ENCODE results near the gene MIDN.
"Not testable (repeated sequence)": the region's sequence is repeated elsewhere in the genome, so short reads cannot be mapped to it uniquely, and the experiment has no call there.

MIDN gene

GRCh38 chr19:1248139-1248785 is at the start of gene MIDN:
TSS of gene MIDN (plus strand) at chr19:1248583. CDS start at chr19:1250297, 1,714 bp downstream.
- TF ChIP-seq CTCF (conservative IDR thresholded peaks at IDR 0.05; ENCODE audit: low read length): peak; percentile 37
- H3K4me3 ChIP-seq (ENCODE audit: low read length): peak within 1 kb of the TSS; percentile 74
- peak; percentile 91 for DNase-seq (ENCODE audit: low read depth)

GRCh38 chr19:1199531-1199930 is 48.9 kb upstream of the MIDN start:
- TF ChIP-seq CTCF (conservative IDR thresholded peaks at IDR 0.05; ENCODE audit: low read length): no peak
- H3K4me3 ChIP-seq (ENCODE audit: low read length): no peak overlapping the region
- DNase-seq (ENCODE audit: low read depth): no peak

- not testable (repeated sequence) for H3K4me3 ChIP-seq (ENCODE audit: low read length); DNase-seq (ENCODE audit: low read depth)
Measured at GRCh38 chr19:1200614-1201013, 47.8 kb upstream of the MIDN start.

DNA sequence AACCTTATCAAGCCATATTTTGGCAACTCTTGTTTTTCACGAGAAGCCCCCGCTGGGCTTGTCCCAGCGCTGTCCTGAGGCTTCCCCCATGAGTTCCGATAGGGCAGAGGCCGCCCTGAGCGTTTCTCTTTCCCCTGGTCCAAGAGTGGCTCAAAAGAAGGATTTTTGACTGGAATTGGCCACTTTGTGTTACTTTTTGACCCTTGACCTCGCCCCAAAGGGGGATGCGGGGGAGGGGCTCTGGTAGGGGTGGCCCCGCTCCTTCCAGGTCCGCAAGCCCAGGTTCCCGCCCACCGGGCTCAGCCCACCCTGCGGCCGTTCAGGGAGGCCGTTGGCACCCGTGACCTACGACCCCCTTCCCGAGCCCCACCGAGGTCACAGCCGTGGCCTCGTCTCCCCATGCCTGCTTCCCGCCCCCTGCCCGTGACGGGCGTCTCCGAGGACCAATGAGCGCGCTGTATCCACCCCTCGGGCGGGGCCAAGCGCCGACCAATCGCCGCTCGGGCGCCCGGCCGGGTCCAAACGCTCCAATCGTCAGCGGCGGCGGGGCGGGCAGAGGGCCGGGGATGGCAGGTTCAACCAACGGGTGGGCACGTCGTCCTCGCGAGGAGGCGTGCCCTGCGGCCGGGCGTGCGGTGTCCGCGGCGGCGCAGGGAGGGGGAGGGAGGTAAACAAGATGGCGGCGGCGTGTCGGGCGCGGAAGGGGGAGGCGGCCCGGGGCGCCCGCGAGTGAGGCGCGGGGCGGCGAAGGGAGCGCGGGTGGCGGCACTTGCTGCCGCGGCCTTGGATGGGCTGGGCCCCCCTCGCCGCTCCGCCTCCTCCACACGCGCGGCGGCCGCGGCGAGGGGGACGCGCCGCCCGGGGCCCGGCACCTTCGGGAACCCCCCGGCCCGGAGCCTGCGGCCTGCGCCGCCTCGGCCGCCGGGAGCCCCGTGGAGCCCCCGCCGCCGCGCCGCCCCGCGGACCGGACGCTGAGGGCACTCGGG is 43.0 kb upstream of the MIDN start, which contains the start of gene STK11:
Gene STK11, plus strand, starts transcription at position 665 of the 986 bp plus-strand sequence. CDS start 1,136 bp downstream, outside the sequence.
- peak; percentile 97 for DNase-seq (ENCODE audit: low read depth)
- TF ChIP-seq CTCF (conservative IDR thresholded peaks at IDR 0.05; ENCODE audit: low read length): no peak
- peak within 1 kb of the TSS; percentile 80 for H3K4me3 ChIP-seq (ENCODE audit: low read length)

- DNase-seq (ENCODE audit: low read depth): no peak
- TF ChIP-seq CTCF (conservative IDR thresholded peaks at IDR 0.05; ENCODE audit: low read length): no peak
Measured at GRCh38 chr19:1206150-1206863, 42.1 kb upstream of the MIDN start.

DNA sequence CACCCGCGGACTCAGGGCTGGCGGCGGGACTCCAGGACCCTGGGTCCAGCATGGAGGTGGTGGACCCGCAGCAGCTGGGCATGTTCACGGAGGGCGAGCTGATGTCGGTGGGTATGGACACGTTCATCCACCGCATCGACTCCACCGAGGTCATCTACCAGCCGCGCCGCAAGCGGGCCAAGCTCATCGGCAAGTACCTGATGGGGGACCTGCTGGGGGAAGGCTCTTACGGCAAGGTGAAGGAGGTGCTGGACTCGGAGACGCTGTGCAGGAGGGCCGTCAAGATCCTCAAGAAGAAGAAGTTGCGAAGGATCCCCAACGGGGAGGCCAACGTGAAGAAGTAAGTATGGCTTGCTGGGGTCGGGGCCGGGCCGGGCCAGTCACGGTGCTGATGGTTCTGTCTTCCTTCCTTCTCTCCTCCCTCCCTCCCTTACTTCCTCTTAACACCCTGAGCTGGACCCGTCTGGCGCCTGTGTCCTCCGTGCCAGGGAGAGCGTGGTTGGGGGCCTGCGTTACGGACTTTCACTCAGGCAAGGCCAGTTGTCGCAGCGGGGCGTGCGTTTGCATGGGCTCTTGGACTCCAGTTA is 41.4 kb upstream of the MIDN start:
- H3K4me3 ChIP-seq (ENCODE audit: low read length): peak overlapping the region; percentile 80
- no peak for DNase-seq (ENCODE audit: low read depth)
- TF ChIP-seq CTCF (conservative IDR thresholded peaks at IDR 0.05; ENCODE audit: low read length): no peak

More at GRCh38 chr19:1206150-1206863, 42.1 kb upstream of the MIDN start:
- H3K4me3 ChIP-seq (ENCODE audit: low read length): peak overlapping the region; percentile 80

- not testable (repeated sequence) for DNase-seq (ENCODE audit: low read depth); H3K4me3 ChIP-seq (ENCODE audit: low read length)
Measured at GRCh38 chr19:1208830-1209229, 39.6 kb upstream of the MIDN start.

All from AG10803 (cell line).